GM13977 (cell line): Measurements from ENCODE around the gene LSS.
A peak's percentile ranks its signal among the peaks of the same experiment; 100 is the strongest.
"Not testable (repeated sequence)": the region's sequence is repeated elsewhere in the genome, so short reads cannot be mapped to it uniquely, and the experiment has no call there.

Source experiments
- DNase-seq: peaks from one replicate; pipeline ENCODE4 v3.0.0; 2012; ENCODE audit warnings: low spot score
- CTCF ChIP-seq: IDR thresholded peaks from 2 replicates; pipeline ENCODE4 v1.5.1; 2012; ENCODE audit warnings: mild to moderate bottlenecking, control low read depth; ENCODE audit not compliant: insufficient read depth; ENCODE audit errors: extremely low read depth, missing control alignments
- in situ Hi-C: fragments of 300-500 bp; cut with MboI; formaldehyde crosslinking; loops from one replicate; pipeline ENCODE4 v1.12.0; 2022; ENCODE audit warnings: low sequenced_read_pairs, low pct_unique_long_range_greater_than_20kb, mixed read lengths, inconsistent platforms; ENCODE audit not compliant: unreplicated experiment

LSS gene

GRCh38 chr21:46185716-46186115 lies 42.9 kb downstream of the LSS start:
- no peak for DNase-seq
- in situ Hi-C loops = no loop called here
- TF ChIP-seq CTCF = no peak

GRCh38 chr21:46184625-46185555 lies 43.7 kb downstream of the LSS start:
- TF ChIP-seq CTCF = no peak
- in situ Hi-C loops = no loop called here
- DNase-seq = peak; percentile 82

- in situ Hi-C loops = no loop called here
- peak; percentile 83 for DNase-seq
- no peak for TF ChIP-seq CTCF
Observed at GRCh38 chr21:46183910-46184624, 44.5 kb downstream of the LSS start, which contains the start of gene SPATC1L. Gene SPATC1L, minus strand, starts transcription at chr21:46184459. Its CDS starts 1,643 bp downstream, at chr21:46182816.

GRCh38 chr21:46183337-46183909 lies 45.2 kb downstream of the LSS start:
- in situ Hi-C loops, DNase-seq: not testable (repeated sequence)

GRCh38 chr21:46182548-46183336 lies 45.8 kb downstream of the LSS start:
- DNase-seq = no peak
- TF ChIP-seq CTCF = no peak
- in situ Hi-C loops = no loop called here

GRCh38 chr21:46181953-46182547 lies 46.5 kb downstream of the LSS start:
- TF ChIP-seq CTCF = no peak
- in situ Hi-C loops = no loop called here
- no peak for DNase-seq
